PC-3 (cell line): Measurements from ENCODE around the gene CACHD1.

ENCODE experiments used
- CTCF ChIP-seq: fragments of 300-600 bp; sonication (generic); conservative IDR thresholded peaks from 2 replicates; pipeline ENCODE4 v1.5.1; 2017; ENCODE audit warnings: antibody characterized with exemption, low read depth, mild to moderate bottlenecking, low read length
- EZH2 ChIP-seq: fragments of 300-600 bp; sonication (generic); IDR thresholded peaks from one replicate; pipeline ENCODE4 v1.6.1; 2017; ENCODE audit warnings: antibody characterized with exemption, mild to moderate bottlenecking, low read length; ENCODE audit not compliant: unreplicated experiment

GRCh38 chr1:64514197-64514765 is 44.4 kb downstream of the CACHD1 start:
- TF ChIP-seq CTCF (no peak), EZH2 (no peak)
